HEK293T (cell line): Measurements from ENCODE around the gene PRXL2C.

Experiments used
- CTCF ChIA-PET: fragments of 350-600 bp; formaldehyde crosslinking; extraction: SDS; loops from one replicate; lab custom pipeline; 2021; ENCODE audit warnings: antibody characterized with exemption, inconsistent platforms; lab: Yijun Ruan, JAX
- POLR2A ChIA-PET: fragments of 350-600 bp; formaldehyde crosslinking; extraction: SDS; loops from one replicate; lab custom pipeline; 2020; ENCODE audit warnings: antibody characterized with exemption, inconsistent platforms; lab: Yijun Ruan, JAX
- DNase-seq: peaks from one replicate; pipeline ENCODE4 v3.0.0; 2012; ENCODE audit warnings: mixed read lengths; ENCODE audit errors: extremely low spot score
- ARNT ChIP-seq: fragments of 450-650 bp; IDR thresholded peaks from 2 replicates; pipeline ENCODE4 v1.6.1; 2017; ENCODE audit warnings: mild to moderate bottlenecking
- BHLHE40 ChIP-seq: fragments of 450-650 bp; IDR thresholded peaks from 2 replicates; pipeline ENCODE4 v1.6.1; 2016; ENCODE audit warnings: mild to moderate bottlenecking, moderate library complexity, borderline replicate concordance
- CTBP1 ChIP-seq: fragments of 450-650 bp; IDR thresholded peaks from 2 replicates; pipeline ENCODE4 v1.6.1; 2016; ENCODE audit warnings: borderline replicate concordance
- ELF4 ChIP-seq: fragments of 450-650 bp; IDR thresholded peaks from 2 replicates; pipeline ENCODE4 v1.6.1; 2017; ENCODE audit warnings: antibody characterized with exemption
- FOXA1 ChIP-seq: fragments of 450-650 bp; IDR thresholded peaks from 2 replicates; pipeline ENCODE4 v1.6.1; 2016; ENCODE audit warnings: mild to moderate bottlenecking
- FOXK2 ChIP-seq: fragments of 450-650 bp; IDR thresholded peaks from 2 replicates; pipeline ENCODE4 v1.6.1; 2016; ENCODE audit warnings: mild to moderate bottlenecking
- FOXM1 ChIP-seq: fragments of 450-650 bp; IDR thresholded peaks from 2 replicates; pipeline ENCODE4 v1.6.1; 2017; ENCODE audit warnings: mild to moderate bottlenecking, borderline replicate concordance
- HDGF ChIP-seq: fragments of 450-650 bp; IDR thresholded peaks from 2 replicates; pipeline ENCODE4 v1.6.1; 2017; ENCODE audit warnings: antibody characterized with exemption, borderline replicate concordance
- L3MBTL2 ChIP-seq: fragments of 450-650 bp; conservative IDR thresholded peaks from 2 replicates; pipeline ENCODE4 v1.6.1; 2016; ENCODE audit warnings: mild to moderate bottlenecking
- LEF1 ChIP-seq: fragments of 450-650 bp; IDR thresholded peaks from 2 replicates; pipeline ENCODE4 v1.6.1; 2017; ENCODE audit warnings: mild to moderate bottlenecking, borderline replicate concordance
- NFRKB ChIP-seq: fragments of 450-650 bp; IDR thresholded peaks from 2 replicates; pipeline ENCODE4 v1.6.1; 2016; ENCODE audit warnings: mild to moderate bottlenecking, moderate library complexity
- SP1 ChIP-seq: fragments of 450-650 bp; IDR thresholded peaks from 2 replicates; pipeline ENCODE4 v1.6.1; 2017
- SUZ12 ChIP-seq: fragments of 450-650 bp; IDR thresholded peaks from 2 replicates; pipeline ENCODE4 v1.6.1; 2016; ENCODE audit warnings: mild to moderate bottlenecking
- TARDBP ChIP-seq: fragments of 450-650 bp; IDR thresholded peaks from 2 replicates; pipeline ENCODE4 v1.6.1; 2016
- ZNF384 ChIP-seq: fragments of 450-650 bp; IDR thresholded peaks from 2 replicates; pipeline ENCODE4 v1.6.1; 2016
- TF ChIP-seq, protein P1 (sequence below): fragments of 450-650 bp; IDR thresholded peaks from 2 replicates; pipeline ENCODE4 v1.6.1; 2016

Gene PRXL2C

GRCh38 chr9:96609732-96610131 is 45.4 kb downstream of the PRXL2C start:
- no peak for TF ChIP-seq NFRKB
- TF ChIP-seq BHLHE40, result no peak
- TF ChIP-seq SP1, result no peak
- no peak for TF ChIP-seq FOXA1
- TF ChIP-seq FOXK2, result no peak
- TF ChIP-seq, protein P1, sequence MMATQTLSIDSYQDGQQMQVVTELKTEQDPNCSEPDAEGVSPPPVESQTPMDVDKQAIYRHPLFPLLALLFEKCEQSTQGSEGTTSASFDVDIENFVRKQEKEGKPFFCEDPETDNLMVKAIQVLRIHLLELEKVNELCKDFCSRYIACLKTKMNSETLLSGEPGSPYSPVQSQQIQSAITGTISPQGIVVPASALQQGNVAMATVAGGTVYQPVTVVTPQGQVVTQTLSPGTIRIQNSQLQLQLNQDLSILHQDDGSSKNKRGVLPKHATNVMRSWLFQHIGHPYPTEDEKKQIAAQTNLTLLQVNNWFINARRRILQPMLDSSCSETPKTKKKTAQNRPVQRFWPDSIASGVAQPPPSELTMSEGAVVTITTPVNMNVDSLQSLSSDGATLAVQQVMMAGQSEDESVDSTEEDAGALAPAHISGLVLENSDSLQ, result no peak
- TF ChIP-seq ARNT, result no peak
- TF ChIP-seq FOXM1, result no peak
- TF ChIP-seq CTBP1, result no peak
- TF ChIP-seq ZNF384, result no peak
- no peak for TF ChIP-seq ELF4
- TF ChIP-seq LEF1, result no peak
- TF ChIP-seq TARDBP, result no peak
- no peak for TF ChIP-seq SUZ12
- no peak for TF ChIP-seq HDGF
- TF ChIP-seq L3MBTL2, result no peak
- ChIA-PET POLR2A (no interaction called here), CTCF (no interaction called here)
- no peak for DNase-seq

GRCh38 chr9:96607971-96608370 is 47.1 kb downstream of the PRXL2C start:
- POLR2A ChIA-PET, result interaction anchor here (1.3 kb wide), 1 partner anchor 10 kb away, joined by 3 read pairs; no protein-coding TSS in a partner anchor
- TF ChIP-seq CTBP1 (no peak), LEF1 (no peak), FOXM1 (no peak)
- CTCF ChIA-PET, result no interaction called here
- no peak for DNase-seq

- DNase-seq, result no peak
- CTCF ChIA-PET, result no interaction called here
- TF ChIP-seq FOXA1, result no peak
- TF ChIP-seq HDGF, result no peak
- no peak for TF ChIP-seq ZNF384
- TF ChIP-seq LEF1, result no peak
- no peak for TF ChIP-seq TARDBP
- no peak for TF ChIP-seq ARNT
- TF ChIP-seq NFRKB, result no peak
- TF ChIP-seq L3MBTL2, result no peak
- no peak for TF ChIP-seq SUZ12
- TF ChIP-seq FOXK2, result no peak
- TF ChIP-seq BHLHE40, result no peak
- no peak for TF ChIP-seq SP1
- no peak for TF ChIP-seq ELF4
- POLR2A ChIA-PET, result no interaction called here
Observed at GRCh38 chr9:96605328-96605727, 49.8 kb downstream of the PRXL2C start.

GRCh38 chr9:96604004-96604319 is 51.2 kb downstream of the PRXL2C start:
- TF ChIP-seq HDGF, result no peak
- TF ChIP-seq, protein P1, result no peak
- no peak for TF ChIP-seq TARDBP
- no peak for TF ChIP-seq CTBP1
- no peak for TF ChIP-seq ELF4
- no peak for TF ChIP-seq FOXM1
- CTCF ChIA-PET, result no interaction called here
- POLR2A ChIA-PET, result interaction anchor here (0.9 kb wide), 1 partner anchor 14 kb away, joined by 3 read pairs; no protein-coding TSS in a partner anchor
- no peak for DNase-seq

DNA sequence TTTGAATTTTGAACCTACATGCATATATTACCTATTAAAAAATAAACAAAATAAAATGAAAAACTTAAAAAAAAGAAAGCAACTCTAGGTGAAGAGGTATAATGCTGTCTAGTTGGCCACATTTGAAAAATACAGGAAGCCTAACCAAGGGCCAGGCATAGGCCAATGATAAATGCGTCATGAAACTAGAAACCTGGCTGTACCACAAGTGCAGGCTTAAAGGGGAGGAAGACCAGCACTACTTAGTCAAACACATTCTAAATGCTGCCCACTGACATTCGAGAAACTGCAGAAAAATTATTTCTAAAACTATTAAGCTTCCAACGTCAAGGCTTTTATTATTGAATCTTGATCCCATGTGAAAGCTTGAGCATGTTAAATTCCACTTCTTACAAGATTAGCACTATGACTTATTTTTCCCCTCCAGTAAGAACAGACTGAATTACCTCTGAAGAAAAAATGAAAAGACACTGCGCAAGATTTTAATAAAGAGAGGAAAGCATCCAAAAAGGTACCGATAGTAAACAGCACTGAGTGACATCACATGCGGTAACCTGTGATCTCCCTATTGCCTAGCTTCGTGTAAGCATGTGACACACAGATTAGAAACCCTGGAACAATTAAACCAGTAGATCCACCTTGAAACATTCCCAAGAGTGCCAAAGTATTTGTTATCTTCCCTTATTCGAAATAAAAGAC is 51.7 kb downstream of the PRXL2C start:
- no peak for DNase-seq
- TF ChIP-seq BHLHE40 (no peak), FOXA1 (no peak), NFRKB (no peak), CTBP1 (no peak), ELF4 (no peak), SP1 (no peak), HDGF (no peak), FOXK2 (no peak), LEF1 (no peak), L3MBTL2 (no peak), TARDBP (no peak), ARNT (no peak), FOXM1 (no peak), ZNF384 (no peak), SUZ12 (no peak)
- TF ChIP-seq, protein P1, result no peak
- CTCF ChIA-PET, result no interaction called here
- POLR2A ChIA-PET, result no interaction called here

DNA sequence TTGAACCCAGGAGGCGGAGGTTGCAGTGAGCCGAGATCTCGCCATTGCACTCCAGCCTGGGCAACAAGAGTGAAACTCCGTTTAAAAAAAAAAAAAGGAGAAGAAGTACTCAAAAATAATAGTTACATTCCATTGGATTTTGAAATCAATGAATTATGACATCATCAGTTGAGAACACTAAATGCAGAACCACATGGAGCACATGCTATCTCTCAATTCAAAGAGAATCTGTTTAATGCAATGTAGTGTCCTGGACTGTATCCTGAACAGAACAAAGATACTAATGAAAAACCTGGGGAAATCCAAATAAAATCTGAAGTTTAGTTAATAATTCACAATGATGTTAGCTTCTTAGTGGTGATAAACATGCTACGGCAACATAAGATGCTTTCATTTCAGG is 55.8 kb downstream of the PRXL2C start:
- TF ChIP-seq FOXK2 (no peak), NFRKB (no peak), SUZ12 (no peak), FOXM1 (no peak), FOXA1 (no peak), ELF4 (no peak), TARDBP (no peak), ZNF384 (no peak), ARNT (no peak), LEF1 (no peak), BHLHE40 (no peak)
- TF ChIP-seq, protein P1, result no peak
- CTCF ChIA-PET, result no interaction called here
- DNase-seq, result no peak
- POLR2A ChIA-PET, result no interaction called here
